ENCODE data around the gene TYROBP.
"Not testable (repeated sequence)": the region's sequence is repeated elsewhere in the genome, so short reads cannot be mapped to it uniquely, and the experiment has no call there.

TYROBP gene

DNA sequence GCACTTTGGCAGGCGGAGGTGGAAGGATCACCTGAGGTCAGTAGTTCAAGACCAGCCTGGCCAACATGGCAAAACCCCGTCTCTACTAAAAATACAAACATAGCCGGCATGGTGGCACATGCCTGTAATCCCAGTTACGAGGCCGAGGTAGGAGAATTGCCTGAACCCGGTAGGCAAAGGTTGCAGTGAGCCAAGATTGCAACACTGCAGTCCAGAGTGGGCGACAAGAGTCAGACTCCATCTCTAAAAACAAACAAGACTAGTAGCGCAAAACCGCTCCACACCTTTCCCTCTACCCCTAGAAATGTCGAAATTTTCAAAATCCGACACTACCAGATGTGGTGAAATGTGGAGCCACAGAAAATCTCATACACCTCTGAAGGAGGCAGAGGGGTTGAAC is 11.2 kb upstream of the TYROBP start:
- 97% methylated on average over 11 of the region's 11 CpGs for WGBS (ENCODE audit: insufficient coverage)
- ChIA-PET POLR2A (no interaction called here), CTCF (interaction anchor here (2.1 kb wide), 1 partner anchor 12 kb away, joined by 5 read pairs; no protein-coding TSS in a partner anchor)
- DNase-seq = no peak
- Histone ChIP-seq H3K36me3 (ENCODE audit: control insufficient read depth in 4 of 4, insufficient read depth in 4 of 4, low read length in 3 of 4) (no peaks in the 10 kb centered on the region), H3K27me3 (replicated peaks in 2 of 5; ENCODE audit: control insufficient read depth in 4 of 5, insufficient read depth in 5 of 5, low read length in 4 of 5) (no peaks in the 10 kb centered on the region), H3K4me3 (ENCODE audit: control insufficient read depth in 1 of 7, extremely low read depth in 1 of 7, insufficient read depth in 4 of 7, low read depth in 2 of 7, low read length in 6 of 7) (no peak overlapping the region), H3K4me1 (ENCODE audit: control extremely low read depth in 1 of 4, control insufficient read depth in 4 of 4, insufficient read depth in 4 of 4, low read length in 3 of 4) (peaks cover 0 to 9% (median 0%) of the 10 kb centered on the region in 4 experiments), H3K27ac (ENCODE audit: insufficient read depth in 1 of 2, low read depth in 1 of 2, low read length in 2 of 2, poor library complexity in 1 of 2, severe bottlenecking in 2 of 2) (no peak overlapping the region), H3K9me3 (ENCODE audit: control extremely low read depth in 1 of 5, control insufficient read depth in 4 of 5, insufficient read depth in 2 of 5, low read depth in 1 of 5, low read length in 4 of 5) (no peaks in the 10 kb centered on the region)

DNA sequence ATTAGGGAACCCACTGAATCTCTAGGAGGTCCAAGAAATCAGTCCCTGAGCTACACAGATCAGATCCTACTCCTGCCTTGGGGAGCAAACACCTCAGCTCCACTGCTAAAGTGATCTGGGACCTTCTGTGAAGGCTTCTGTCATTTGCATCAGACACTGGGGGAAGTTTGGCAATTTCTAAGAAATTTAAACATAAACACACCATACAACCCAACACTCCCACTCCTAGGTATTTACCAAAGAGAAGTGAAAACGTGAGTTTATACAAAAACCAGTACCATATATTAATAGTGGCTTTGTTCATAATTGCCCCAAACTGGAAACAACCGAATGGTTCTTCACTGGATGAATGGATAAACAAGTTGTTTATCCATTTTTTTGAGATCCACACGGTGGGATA is 7.3 kb upstream of the TYROBP start:
- Histone ChIP-seq H3K36me3 (ENCODE audit: control insufficient read depth in 4 of 4, insufficient read depth in 4 of 4, low read length in 3 of 4) (no peaks in the 10 kb centered on the region), H3K4me3 (ENCODE audit: control insufficient read depth in 1 of 7, extremely low read depth in 1 of 7, insufficient read depth in 4 of 7, low read depth in 2 of 7, low read length in 6 of 7) (no peak overlapping the region), H3K9me3 (ENCODE audit: control extremely low read depth in 1 of 5, control insufficient read depth in 4 of 5, insufficient read depth in 2 of 5, low read depth in 1 of 5, low read length in 4 of 5) (no peaks in the 10 kb centered on the region), H3K27ac (ENCODE audit: insufficient read depth in 1 of 2, low read depth in 1 of 2, low read length in 2 of 2, poor library complexity in 1 of 2, severe bottlenecking in 2 of 2) (no peak overlapping the region), H3K27me3 (replicated peaks in 2 of 5; ENCODE audit: control insufficient read depth in 4 of 5, insufficient read depth in 5 of 5, low read length in 4 of 5) (no peaks in the 10 kb centered on the region), H3K4me1 (ENCODE audit: control extremely low read depth in 1 of 4, control insufficient read depth in 4 of 4, insufficient read depth in 4 of 4, low read length in 3 of 4) (peaks cover 0 to 28% (median 9%) of the 10 kb centered on the region in 4 experiments)
- no peak for DNase-seq
- WGBS (ENCODE audit: insufficient coverage) = no CpG with 5 or more reads among the region's 3 CpGs
- POLR2A ChIA-PET = interaction anchor here (0.7 kb wide), 1 partner anchor 196 kb away, joined by 4 read pairs; no protein-coding TSS in a partner anchor
- CTCF ChIA-PET = interaction anchor here (2.7 kb wide), 1 partner anchor 33 kb away, joined by 8 read pairs; no protein-coding TSS in a partner anchor

DNA sequence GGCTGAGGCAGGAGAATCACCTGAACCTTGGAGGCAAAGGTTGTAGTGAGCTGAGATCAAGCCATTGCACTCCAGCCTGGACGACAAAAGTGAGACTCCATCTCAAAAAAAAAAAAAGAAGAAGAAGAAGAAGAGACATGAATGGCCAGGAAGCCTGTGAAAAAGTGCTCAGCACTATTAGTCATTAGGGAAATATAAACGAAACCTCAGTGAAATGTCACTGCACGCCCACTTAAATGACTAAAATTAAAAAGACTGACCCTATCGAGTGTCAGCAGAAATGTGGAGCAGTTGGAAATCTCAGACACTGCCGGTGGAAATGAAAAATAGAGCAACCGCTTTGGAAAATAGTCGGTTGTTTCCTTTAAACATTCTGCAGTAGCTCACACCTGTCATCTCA is 5.5 kb upstream of the TYROBP start:
- ChIA-PET POLR2A (no interaction called here), CTCF (interaction anchor here (0.9 to 1.2 kb wide), 2 partner anchors 13 to 32 kb away, joined by 3 to 4 read pairs; no protein-coding TSS in a partner anchor)
- no peak for DNase-seq
- H3K36me3 ChIP-seq (ENCODE audit: control insufficient read depth in 4 of 4, insufficient read depth in 4 of 4, low read length in 3 of 4) = no peaks in the 10 kb centered on the region
- 83% methylated on average over 7 of the region's 7 CpGs for WGBS (ENCODE audit: insufficient coverage)
- H3K27ac ChIP-seq (ENCODE audit: insufficient read depth in 1 of 2, low read depth in 1 of 2, low read length in 2 of 2, poor library complexity in 1 of 2, severe bottlenecking in 2 of 2) = no peak overlapping the region
- no peaks in the 10 kb centered on the region for H3K27me3 ChIP-seq (replicated peaks in 2 of 5; ENCODE audit: control insufficient read depth in 4 of 5, insufficient read depth in 5 of 5, low read length in 4 of 5)
- no peak overlapping the region for H3K4me3 ChIP-seq (ENCODE audit: control insufficient read depth in 1 of 7, extremely low read depth in 1 of 7, insufficient read depth in 4 of 7, low read depth in 2 of 7, low read length in 6 of 7)
- peaks cover 5 to 46% (median 26%) of the 10 kb centered on the region in 4 experiments for H3K4me1 ChIP-seq (ENCODE audit: control extremely low read depth in 1 of 4, control insufficient read depth in 4 of 4, insufficient read depth in 4 of 4, low read length in 3 of 4)
- no peaks in the 10 kb centered on the region for H3K9me3 ChIP-seq (ENCODE audit: control extremely low read depth in 1 of 5, control insufficient read depth in 4 of 5, insufficient read depth in 2 of 5, low read depth in 1 of 5, low read length in 4 of 5)

DNA sequence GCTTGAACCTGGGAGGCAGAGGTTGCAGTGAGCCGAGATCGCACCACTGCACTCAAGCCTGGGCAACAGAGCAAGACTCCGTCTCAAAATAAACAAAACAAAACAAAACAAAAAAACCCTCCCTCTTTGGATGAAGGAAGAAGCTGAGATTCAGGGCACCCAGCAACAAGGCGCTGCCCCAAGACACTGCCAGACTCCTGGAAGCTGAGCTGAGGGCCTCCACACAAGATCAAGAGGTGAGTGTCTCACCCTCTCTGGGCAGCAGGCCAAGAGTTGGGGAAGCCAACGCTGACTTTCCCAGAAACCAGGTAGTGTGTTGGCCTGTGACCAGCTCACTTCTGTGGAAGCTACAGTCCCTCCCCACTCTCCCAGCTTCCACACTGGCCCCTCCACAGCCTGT is 3.7 kb upstream of the TYROBP start:
- ChIA-PET POLR2A (no interaction called here), CTCF (interaction anchor here (0.7 to 4.4 kb wide), 9 partner anchors 9 to 58 kb away, joined by 3 to 16 read pairs (median 4); no protein-coding TSS in a partner anchor)
- no peak for DNase-seq
- Histone ChIP-seq H3K9me3 (ENCODE audit: control extremely low read depth in 1 of 5, control insufficient read depth in 4 of 5, insufficient read depth in 2 of 5, low read depth in 1 of 5, low read length in 4 of 5) (no peaks in the 10 kb centered on the region), H3K27me3 (replicated peaks in 2 of 5; ENCODE audit: control insufficient read depth in 4 of 5, insufficient read depth in 5 of 5, low read length in 4 of 5) (no peaks in the 10 kb centered on the region), H3K4me1 (ENCODE audit: control extremely low read depth in 1 of 4, control insufficient read depth in 4 of 4, insufficient read depth in 4 of 4, low read length in 3 of 4) (peaks cover 5 to 64% (median 42%) of the 10 kb centered on the region in 4 experiments), H3K27ac (ENCODE audit: insufficient read depth in 1 of 2, low read depth in 1 of 2, low read length in 2 of 2, poor library complexity in 1 of 2, severe bottlenecking in 2 of 2) (no peak overlapping the region), H3K4me3 (ENCODE audit: control insufficient read depth in 1 of 7, extremely low read depth in 1 of 7, insufficient read depth in 4 of 7, low read depth in 2 of 7, low read length in 6 of 7) (peak overlapping the region in 1 of 7 experiments; percentile 8), H3K36me3 (ENCODE audit: control insufficient read depth in 4 of 4, insufficient read depth in 4 of 4, low read length in 3 of 4) (no peaks in the 10 kb centered on the region)
- 50% methylated on average over 2 of the region's 5 CpGs for WGBS (ENCODE audit: insufficient coverage)

DNA sequence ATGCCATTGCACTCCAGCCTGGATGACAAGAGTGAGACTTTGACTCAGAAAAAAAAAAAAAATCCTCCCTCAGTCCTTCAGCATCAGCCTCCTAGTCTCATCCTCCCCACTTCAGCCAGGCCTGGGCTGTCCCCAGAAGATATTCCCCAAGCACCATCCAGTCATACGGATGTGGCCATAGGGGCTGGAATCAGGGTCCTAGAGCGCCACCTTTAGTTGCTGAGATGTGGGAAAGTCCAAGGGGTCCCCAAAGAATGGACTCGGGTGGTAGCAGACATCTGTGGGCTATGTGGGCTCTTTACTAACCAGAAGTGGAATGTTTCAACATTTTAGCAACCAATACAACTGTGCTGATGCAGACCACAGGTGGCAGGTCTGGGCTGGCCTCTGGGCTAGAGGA is 3.1 kb upstream of the TYROBP start:
- peaks cover 5 to 69% (median 42%) of the 10 kb centered on the region in 4 experiments for H3K4me1 ChIP-seq (ENCODE audit: control extremely low read depth in 1 of 4, control insufficient read depth in 4 of 4, insufficient read depth in 4 of 4, low read length in 3 of 4)
- H3K27ac ChIP-seq (ENCODE audit: insufficient read depth in 1 of 2, low read depth in 1 of 2, low read length in 2 of 2, poor library complexity in 1 of 2, severe bottlenecking in 2 of 2) = no peak overlapping the region
- DNase-seq = peak in 1 of 3 donors; percentile 20
- H3K4me3 ChIP-seq (ENCODE audit: control insufficient read depth in 1 of 7, extremely low read depth in 1 of 7, insufficient read depth in 4 of 7, low read depth in 2 of 7, low read length in 6 of 7) = no peak overlapping the region
- H3K9me3 ChIP-seq (ENCODE audit: control extremely low read depth in 1 of 5, control insufficient read depth in 4 of 5, insufficient read depth in 2 of 5, low read depth in 1 of 5, low read length in 4 of 5) = no peaks in the 10 kb centered on the region
- WGBS (ENCODE audit: insufficient coverage) = 100% methylated on average over 1 of the region's 3 CpGs
- ChIA-PET POLR2A (no interaction called here), CTCF (interaction anchor here (0.7 to 4.4 kb wide), 8 partner anchors 8 to 58 kb away, joined by 3 to 16 read pairs (median 5); no protein-coding TSS in a partner anchor)
- H3K36me3 ChIP-seq (ENCODE audit: control insufficient read depth in 4 of 4, insufficient read depth in 4 of 4, low read length in 3 of 4) = no peaks in the 10 kb centered on the region
- H3K27me3 ChIP-seq (replicated peaks in 2 of 5; ENCODE audit: control insufficient read depth in 4 of 5, insufficient read depth in 5 of 5, low read length in 4 of 5) = no peaks in the 10 kb centered on the region

DNA sequence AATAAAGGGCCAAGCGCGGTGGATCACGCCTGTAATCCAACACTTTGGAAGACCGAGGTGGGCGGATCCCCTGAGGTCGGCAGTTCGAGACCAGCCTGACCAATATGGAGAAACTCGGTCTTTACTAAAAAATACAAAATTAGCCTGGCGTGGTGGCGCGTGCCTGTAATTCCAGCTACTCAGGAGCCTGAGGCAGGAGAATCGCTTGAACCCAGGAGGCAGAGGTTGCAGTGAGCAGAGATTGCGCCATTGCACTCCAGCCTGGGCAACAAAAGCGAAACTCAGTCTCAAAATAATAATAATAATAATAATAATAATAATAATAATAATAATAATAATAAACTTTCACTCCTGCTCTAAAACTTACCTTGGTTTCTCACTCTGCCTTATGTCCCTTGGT is 2.3 kb upstream of the TYROBP start:
- WGBS (ENCODE audit: insufficient coverage) = 95% methylated on average over 7 of the region's 14 CpGs
- not testable (repeated sequence) for H3K9me3 ChIP-seq (ENCODE audit: control extremely low read depth in 1 of 5, control insufficient read depth in 4 of 5, insufficient read depth in 2 of 5, low read depth in 1 of 5, low read length in 4 of 5); H3K27me3 ChIP-seq (replicated peaks in 2 of 5; ENCODE audit: control insufficient read depth in 4 of 5, insufficient read depth in 5 of 5, low read length in 4 of 5); DNase-seq; H3K4me3 ChIP-seq (ENCODE audit: control insufficient read depth in 1 of 7, extremely low read depth in 1 of 7, insufficient read depth in 4 of 7, low read depth in 2 of 7, low read length in 6 of 7); H3K36me3 ChIP-seq (ENCODE audit: control insufficient read depth in 4 of 4, insufficient read depth in 4 of 4, low read length in 3 of 4)
- ChIA-PET POLR2A (interaction anchor here (2.1 kb wide), 1 partner anchor 10 kb away, joined by 15 read pairs; the partner anchor contains the start of gene NFKBID), CTCF (interaction anchor here (0.6 to 4.4 kb wide), 4 partner anchors 17 to 28 kb away, joined by 3 to 16 read pairs (median 7); no protein-coding TSS in a partner anchor)
- Histone ChIP-seq H3K27ac (ENCODE audit: insufficient read depth in 1 of 2, low read depth in 1 of 2, low read length in 2 of 2, poor library complexity in 1 of 2, severe bottlenecking in 2 of 2) (peak overlapping the region in 1 of 2 experiments; percentile 85), H3K4me1 (ENCODE audit: control extremely low read depth in 1 of 4, control insufficient read depth in 4 of 4, insufficient read depth in 4 of 4, low read length in 3 of 4) (peaks cover 5 to 74% (median 43%) of the 10 kb centered on the region in 4 experiments)

DNA sequence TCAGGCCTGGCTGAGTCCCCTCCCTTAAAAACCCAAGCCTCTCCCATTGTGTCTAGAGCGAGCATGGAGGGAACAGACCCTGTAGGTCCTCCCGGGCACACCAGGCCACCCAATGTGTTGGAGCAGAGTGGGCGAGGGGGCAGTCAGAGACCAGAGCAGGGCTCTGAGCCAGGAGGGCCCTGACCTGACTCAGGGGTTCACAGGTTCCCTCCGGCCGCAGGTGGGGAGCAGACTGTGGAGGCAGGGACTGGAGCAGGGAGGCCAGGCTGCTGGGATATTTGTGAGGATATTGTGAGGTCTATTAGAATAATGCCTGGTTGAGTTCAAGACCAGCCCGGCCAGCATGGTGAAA is 1.6 kb upstream of the TYROBP start:
- no peaks in the 10 kb centered on the region for H3K9me3 ChIP-seq (ENCODE audit: control extremely low read depth in 1 of 5, control insufficient read depth in 4 of 5, insufficient read depth in 2 of 5, low read depth in 1 of 5, low read length in 4 of 5)
- ChIA-PET CTCF (interaction anchor here (1.7 to 4.4 kb wide), 4 partner anchors 11 to 26 kb away, joined by 6 to 16 read pairs (median 10); no protein-coding TSS in a partner anchor), POLR2A (interaction anchor here (0.8 to 2.1 kb wide), 7 partner anchors 9 to 30 kb away, joined by 3 to 15 read pairs (median 5); partner anchors contain the start of gene NFKBID)
- H3K27me3 ChIP-seq (replicated peaks in 2 of 5; ENCODE audit: control insufficient read depth in 4 of 5, insufficient read depth in 5 of 5, low read length in 4 of 5) = no peaks in the 10 kb centered on the region
- DNase-seq = no peak
- WGBS (ENCODE audit: insufficient coverage) = 54% methylated on average over 5 of the region's 6 CpGs
- peaks cover 8 to 77% (median 50%) of the 10 kb centered on the region in 4 experiments for H3K4me1 ChIP-seq (ENCODE audit: control extremely low read depth in 1 of 4, control insufficient read depth in 4 of 4, insufficient read depth in 4 of 4, low read length in 3 of 4)
- peak overlapping the region in 6 of 7 experiments; percentile 0 to 68 (median 33) for H3K4me3 ChIP-seq (ENCODE audit: control insufficient read depth in 1 of 7, extremely low read depth in 1 of 7, insufficient read depth in 4 of 7, low read depth in 2 of 7, low read length in 6 of 7)
- no peaks in the 10 kb centered on the region for H3K36me3 ChIP-seq (ENCODE audit: control insufficient read depth in 4 of 4, insufficient read depth in 4 of 4, low read length in 3 of 4)
- peak overlapping the region; percentile 85 to 90 for H3K27ac ChIP-seq (ENCODE audit: insufficient read depth in 1 of 2, low read depth in 1 of 2, low read length in 2 of 2, poor library complexity in 1 of 2, severe bottlenecking in 2 of 2)

All from common myeloid progenitor, CD34-positive (primary cell).